ENCODE data around the gene PLXDC1.
"Not testable (repeated sequence)": the region's sequence is repeated elsewhere in the genome, so short reads cannot be mapped to it uniquely, and the experiment has no call there.

Gene PLXDC1

GRCh38 chr17:39071573-39071972 is 79.9 kb downstream of the PLXDC1 start:
- DNase-seq (ENCODE audit: extremely low read depth in 1 of 2, low read depth in 1 of 2), result no peak

GRCh38 chr17:39069114-39069756 is 82.2 kb downstream of the PLXDC1 start:
- DNase-seq (ENCODE audit: extremely low read depth in 1 of 2, low read depth in 1 of 2), result no peak

GRCh38 chr17:39064819-39065218 is 86.6 kb downstream of the PLXDC1 start:
- no peak for DNase-seq (ENCODE audit: extremely low read depth in 1 of 2, low read depth in 1 of 2)

GRCh38 chr17:39064374-39064773 is 87.1 kb downstream of the PLXDC1 start:
- DNase-seq (ENCODE audit: extremely low read depth in 1 of 2, low read depth in 1 of 2), result no peak

GRCh38 chr17:39063681-39064069 is 87.8 kb downstream of the PLXDC1 start:
- no peak for DNase-seq (ENCODE audit: extremely low read depth in 1 of 2, low read depth in 1 of 2)

GRCh38 chr17:39062846-39063680 is 88.4 kb downstream of the PLXDC1 start:
- no peak for DNase-seq (ENCODE audit: extremely low read depth in 1 of 2, low read depth in 1 of 2)

- DNase-seq (ENCODE audit: extremely low read depth in 1 of 2, low read depth in 1 of 2), result no peak
Observed at GRCh38 chr17:39058524-39058923, 92.9 kb downstream of the PLXDC1 start.

- DNase-seq (ENCODE audit: extremely low read depth in 1 of 2, low read depth in 1 of 2), result no peak
Observed at GRCh38 chr17:39057701-39058206, 93.7 kb downstream of the PLXDC1 start.

- no peak for DNase-seq (ENCODE audit: extremely low read depth in 1 of 2, low read depth in 1 of 2)
Observed at GRCh38 chr17:39054111-39054645, 97.3 kb downstream of the PLXDC1 start.

- DNase-seq (ENCODE audit: extremely low read depth in 1 of 2, low read depth in 1 of 2), result not testable (repeated sequence)
Observed at GRCh38 chr17:39052423-39052822, 99.0 kb downstream of the PLXDC1 start.

GRCh38 chr17:39051001-39051585 is 100.3 kb downstream of the PLXDC1 start:
- no peak for DNase-seq (ENCODE audit: extremely low read depth in 1 of 2, low read depth in 1 of 2)

GRCh38 chr17:39045948-39046679 is 105.3 kb downstream of the PLXDC1 start:
- DNase-seq (ENCODE audit: extremely low read depth in 1 of 2, low read depth in 1 of 2), result no peak

GRCh38 chr17:39036009-39036408 is 115.4 kb downstream of the PLXDC1 start:
- no peak for DNase-seq (ENCODE audit: extremely low read depth in 1 of 2, low read depth in 1 of 2)

- not testable (repeated sequence) for DNase-seq (ENCODE audit: extremely low read depth in 1 of 2, low read depth in 1 of 2)
Observed at GRCh38 chr17:39035578-39035977, 115.9 kb downstream of the PLXDC1 start.

GRCh38 chr17:39028690-39029089 is 122.7 kb downstream of the PLXDC1 start:
- DNase-seq (ENCODE audit: extremely low read depth in 1 of 2, low read depth in 1 of 2), result no peak

GRCh38 chr17:39027455-39028035 is 123.9 kb downstream of the PLXDC1 start:
- no peak for DNase-seq (ENCODE audit: extremely low read depth in 1 of 2, low read depth in 1 of 2)

- no peak for DNase-seq (ENCODE audit: extremely low read depth in 1 of 2, low read depth in 1 of 2)
Observed at GRCh38 chr17:39026980-39027451, 124.4 kb downstream of the PLXDC1 start.

GRCh38 chr17:39026346-39026745 is 125.1 kb downstream of the PLXDC1 start:
- not testable (repeated sequence) for DNase-seq (ENCODE audit: extremely low read depth in 1 of 2, low read depth in 1 of 2)

- DNase-seq (ENCODE audit: extremely low read depth in 1 of 2, low read depth in 1 of 2), result no peak
Observed at GRCh38 chr17:39022924-39023323, 128.5 kb downstream of the PLXDC1 start.

GRCh38 chr17:39020037-39020436 is 131.4 kb downstream of the PLXDC1 start:
- not testable (repeated sequence) for DNase-seq (ENCODE audit: extremely low read depth in 1 of 2, low read depth in 1 of 2)
